ENCODE results near the gene AP1M2.

GRCh38 chr19:10620786-10621185 lies 33.7 kb upstream of the AP1M2 start:
- TF ChIP-seq CTCF (IDR thresholded peaks at IDR 0.05) (no peak), POLR2AphosphoS5 (IDR thresholded peaks at IDR 0.05; ENCODE audit: low read depth, low read length) (no peak)
